Raji (cell line): ENCODE data around the gene SP2.
A peak's percentile ranks its signal among the peaks of the same experiment; 100 is the strongest.

Experiments used
- POLR2A ChIP-seq: IDR thresholded peaks from 2 replicates; pipeline ENCODE4 v1.6.1; 2011; ENCODE audit warnings: low read depth, low read length, control low read depth; ENCODE audit not compliant: insufficient read depth

SP2 gene

GRCh38 chr17:47917581-47917980 lies 21.5 kb downstream of the SP2 start:
- TF ChIP-seq POLR2A: no peak

- no peak for TF ChIP-seq POLR2A
These were observed 22.0 kb downstream of the SP2 start for GRCh38 chr17:47918006-47918405.

- TF ChIP-seq POLR2A: no peak
These were observed 23.0 kb downstream of the SP2 start for GRCh38 chr17:47918991-47919390.

GRCh38 chr17:47924785-47925677 lies 29.0 kb downstream of the SP2 start:
- no peak for TF ChIP-seq POLR2A

- TF ChIP-seq POLR2A: no peak
These were observed 29.6 kb downstream of the SP2 start for GRCh38 chr17:47925678-47925988.

GRCh38 chr17:47927821-47928400 lies 31.9 kb downstream of the SP2 start:
- TF ChIP-seq POLR2A: no peak

- no peak for TF ChIP-seq POLR2A
These were observed 32.4 kb downstream of the SP2 start for GRCh38 chr17:47928415-47928814.

GRCh38 chr17:47929218-47930000 lies 33.4 kb downstream of the SP2 start:
- no peak for TF ChIP-seq POLR2A

GRCh38 chr17:47931848-47932247 lies 35.8 kb downstream of the SP2 start:
- TF ChIP-seq POLR2A: no peak

GRCh38 chr17:47934856-47935255 lies 38.8 kb downstream of the SP2 start:
- TF ChIP-seq POLR2A: no peak

GRCh38 chr17:47935961-47936360 lies 39.9 kb downstream of the SP2 start:
- TF ChIP-seq POLR2A: no peak

- no peak for TF ChIP-seq POLR2A
These were observed 41.9 kb downstream of the SP2 start for GRCh38 chr17:47937941-47938340.

GRCh38 chr17:47941246-47942095 lies 45.4 kb downstream of the SP2 start, which contains the start of gene PNPO:
TSS of gene PNPO (plus strand) at chr17:47941571. CDS start at chr17:47941676, 105 bp downstream.
- TF ChIP-seq POLR2A: peak; percentile 62

- TF ChIP-seq POLR2A: no peak
These were observed 46.1 kb downstream of the SP2 start for GRCh38 chr17:47942096-47942510.

GRCh38 chr17:47942568-47942967 lies 46.5 kb downstream of the SP2 start:
- TF ChIP-seq POLR2A: no peak
